Measurements from ENCODE around the gene ACLY.

ACLY gene

GRCh38 chr17:41865596-41865893 lies 53.2 kb downstream of the ACLY start:
- Histone ChIP-seq H3K23ac (ENCODE audit: low read length in 2 of 2) (no peak overlapping the region), H3K27me3 (ENCODE audit: control insufficient read depth in 1 of 2, insufficient read depth in 1 of 2, low read length in 2 of 2) (no peaks in the 10 kb centered on the region), H2BK15ac (ENCODE audit: low read depth, poor library complexity, severe bottlenecking) (no peak overlapping the region), H3K27ac (ENCODE audit: low read length, poor library complexity, severe bottlenecking) (peak overlapping the region; percentile 77), H2AK5ac (ENCODE audit: low read length, severe bottlenecking) (no peak overlapping the region), H4K91ac (ENCODE audit: low read length) (no peak overlapping the region), H3K36me3 (ENCODE audit: control insufficient read depth in 1 of 2, insufficient read depth in 2 of 2, low read depth in 1 of 2, low read length in 2 of 2) (peaks cover 22 to 38% of the 10 kb centered on the region in 2 experiments), H3K4me1 (ENCODE audit: control insufficient read depth, insufficient read depth, low read depth, low read length) (peaks cover 9% of the 10 kb centered on the region), H3K4me2 (ENCODE audit: low read length, poor library complexity, severe bottlenecking) (peak overlapping the region; percentile 60), H2BK12ac (ENCODE audit: low read length in 2 of 2) (no peak overlapping the region), H2AFZ (ENCODE audit: low read depth, low read length) (no peak overlapping the region), H3K14ac (ENCODE audit: low read length in 2 of 2) (no peak overlapping the region), H2BK5ac (ENCODE audit: low read depth, low read length, poor library complexity, severe bottlenecking) (no peak overlapping the region), H3K18ac (ENCODE audit: low read depth in 1 of 2, low read length in 2 of 2) (no peak overlapping the region), H4K8ac (ENCODE audit: low read length) (peak overlapping the region; percentile 94), H2BK120ac (ENCODE audit: low read depth, low read length) (no peak overlapping the region), H3K79me1 (replicated peaks; ENCODE audit: low read length, poor library complexity, severe bottlenecking) (peaks cover 10% of the 10 kb centered on the region), H3K9ac (ENCODE audit: low read length) (peak overlapping the region; percentile 97), H3K4me3 (ENCODE audit: insufficient read depth in 1 of 2, low read depth in 1 of 2, low read length in 2 of 2) (peak overlapping the region; percentile 14 to 94), H3K9me3 (ENCODE audit: control insufficient read depth, low read length) (no peaks in the 10 kb centered on the region), H3K4ac (ENCODE audit: low read depth in 1 of 2, low read length in 2 of 2) (peak overlapping the region in 1 of 2 experiments; percentile 67)
- 4% methylated on average over 9 of the region's 10 CpGs for WGBS
- DNase-seq = no peak

DNA sequence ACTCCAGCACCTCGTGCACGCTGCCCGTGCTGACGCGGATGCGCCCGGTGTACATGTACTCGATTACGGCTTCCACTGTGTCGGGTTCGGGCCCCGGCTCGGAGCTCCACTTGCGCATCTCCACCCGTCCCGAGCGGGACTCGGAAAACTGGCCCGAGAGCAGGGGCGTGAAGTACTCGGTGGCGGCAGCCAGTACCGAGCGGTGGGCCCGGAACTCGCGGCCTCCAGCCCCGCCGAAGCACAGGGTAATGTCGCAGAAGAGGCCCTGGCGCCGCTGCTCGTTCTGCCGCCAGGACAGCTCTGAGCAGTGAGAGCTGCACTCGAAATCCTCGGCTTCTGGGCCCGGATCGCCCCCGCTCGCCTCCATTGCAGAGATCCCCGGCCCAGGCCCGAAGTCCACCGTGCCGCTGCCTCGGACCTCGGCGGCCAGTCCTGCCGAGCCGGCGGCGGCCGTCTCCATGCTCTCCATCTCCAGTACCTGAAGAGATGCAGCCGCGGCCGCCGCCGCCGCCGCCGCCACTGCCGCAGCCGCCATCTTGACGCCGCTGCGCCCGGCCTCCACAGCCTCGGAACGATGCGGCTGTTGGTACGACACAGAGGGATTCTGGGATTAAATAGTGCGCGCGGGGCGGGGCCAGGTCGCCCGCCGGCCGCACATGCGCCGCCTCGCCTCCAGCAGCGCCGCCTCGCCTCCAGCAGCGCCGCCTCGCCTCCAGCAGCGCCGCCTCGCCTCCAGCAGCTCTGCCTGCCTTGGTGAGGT lies 53.7 kb downstream of the ACLY start, which contains the start of gene KLHL11:
KLHL11 (minus strand) TSS at position 588 of the 760 bp plus-strand sequence; CDS start at position 535, 53 bp downstream.
- Histone ChIP-seq H3K9ac (ENCODE audit: low read length) (peak within 1 kb of the TSS; percentile 97), H3K79me1 (replicated peaks; ENCODE audit: low read length, poor library complexity, severe bottlenecking) (peaks cover 11% of the 10 kb centered on the region), H3K27ac (ENCODE audit: low read length, poor library complexity, severe bottlenecking) (peak within 1 kb of the TSS; percentile 82), H2AFZ (ENCODE audit: low read depth, low read length) (peak within 1 kb of the TSS; percentile 87), H3K4me2 (ENCODE audit: low read length, poor library complexity, severe bottlenecking) (peak within 1 kb of the TSS; percentile 60), H3K23ac (ENCODE audit: low read length in 2 of 2) (peak within 1 kb of the TSS; percentile 20 to 97), H3K4ac (ENCODE audit: low read depth in 1 of 2, low read length in 2 of 2) (peak within 1 kb of the TSS; percentile 70 to 80), H3K4me1 (ENCODE audit: control insufficient read depth, insufficient read depth, low read depth, low read length) (peaks cover 9% of the 10 kb centered on the region), H3K36me3 (ENCODE audit: control insufficient read depth in 1 of 2, insufficient read depth in 2 of 2, low read depth in 1 of 2, low read length in 2 of 2) (peaks cover 17 to 32% of the 10 kb centered on the region in 2 experiments), H3K18ac (ENCODE audit: low read depth in 1 of 2, low read length in 2 of 2) (peak within 1 kb of the TSS; percentile 76 to 93), H2BK5ac (ENCODE audit: low read depth, low read length, poor library complexity, severe bottlenecking) (peak within 1 kb of the TSS; percentile 85), H4K91ac (ENCODE audit: low read length) (peak within 1 kb of the TSS; percentile 4), H3K9me3 (ENCODE audit: control insufficient read depth, low read length) (no peaks in the 10 kb centered on the region), H2BK120ac (ENCODE audit: low read depth, low read length) (peak within 1 kb of the TSS; percentile 81), H3K14ac (ENCODE audit: low read length in 2 of 2) (peak within 1 kb of the TSS in 1 of 2 experiments; percentile 84), H3K4me3 (ENCODE audit: insufficient read depth in 1 of 2, low read depth in 1 of 2, low read length in 2 of 2) (peak within 1 kb of the TSS; percentile 81 to 94), H2AK5ac (ENCODE audit: low read length, severe bottlenecking) (no peak within 1 kb of the TSS), H2BK12ac (ENCODE audit: low read length in 2 of 2) (peak within 1 kb of the TSS in 1 of 2 experiments; percentile 58), H4K8ac (ENCODE audit: low read length) (peak within 1 kb of the TSS; percentile 94), H2BK15ac (ENCODE audit: low read depth, poor library complexity, severe bottlenecking) (peak within 1 kb of the TSS; percentile 93), H3K27me3 (ENCODE audit: control insufficient read depth in 1 of 2, insufficient read depth in 1 of 2, low read length in 2 of 2) (no peaks in the 10 kb centered on the region)
- WGBS = under 1% methylated on average over 89 of the region's 90 CpGs
- DNase-seq = peak; percentile 92

GRCh38 chr17:41864498-41864835 lies 54.3 kb downstream of the ACLY start:
- Histone ChIP-seq H3K14ac (ENCODE audit: low read length in 2 of 2) (peak overlapping the region in 1 of 2 experiments; percentile 84), H3K4me2 (ENCODE audit: low read length, poor library complexity, severe bottlenecking) (peak overlapping the region; percentile 56), H3K9ac (ENCODE audit: low read length) (peak overlapping the region; percentile 97), H2AFZ (ENCODE audit: low read depth, low read length) (peak overlapping the region; percentile 87), H2AK5ac (ENCODE audit: low read length, severe bottlenecking) (no peak overlapping the region), H3K18ac (ENCODE audit: low read depth in 1 of 2, low read length in 2 of 2) (peak overlapping the region; percentile 76 to 93), H4K91ac (ENCODE audit: low read length) (no peak overlapping the region), H3K23ac (ENCODE audit: low read length in 2 of 2) (no peak overlapping the region), H2BK12ac (ENCODE audit: low read length in 2 of 2) (peak overlapping the region in 1 of 2 experiments; percentile 58), H3K4me3 (ENCODE audit: insufficient read depth in 1 of 2, low read depth in 1 of 2, low read length in 2 of 2) (peak overlapping the region; percentile 81 to 94), H3K79me1 (replicated peaks; ENCODE audit: low read length, poor library complexity, severe bottlenecking) (peaks cover 12% of the 10 kb centered on the region), H3K27ac (ENCODE audit: low read length, poor library complexity, severe bottlenecking) (no peak overlapping the region), H3K9me3 (ENCODE audit: control insufficient read depth, low read length) (no peaks in the 10 kb centered on the region), H3K36me3 (ENCODE audit: control insufficient read depth in 1 of 2, insufficient read depth in 2 of 2, low read depth in 1 of 2, low read length in 2 of 2) (peaks cover 11 to 27% of the 10 kb centered on the region in 2 experiments), H3K4ac (ENCODE audit: low read depth in 1 of 2, low read length in 2 of 2) (peak overlapping the region in 1 of 2 experiments; percentile 70), H4K8ac (ENCODE audit: low read length) (peak overlapping the region; percentile 78), H2BK5ac (ENCODE audit: low read depth, low read length, poor library complexity, severe bottlenecking) (no peak overlapping the region), H2BK15ac (ENCODE audit: low read depth, poor library complexity, severe bottlenecking) (no peak overlapping the region), H2BK120ac (ENCODE audit: low read depth, low read length) (no peak overlapping the region), H3K27me3 (ENCODE audit: control insufficient read depth in 1 of 2, insufficient read depth in 1 of 2, low read length in 2 of 2) (no peaks in the 10 kb centered on the region), H3K4me1 (ENCODE audit: control insufficient read depth, insufficient read depth, low read depth, low read length) (peaks cover 9% of the 10 kb centered on the region)
- under 1% methylated on average over 25 of the region's 25 CpGs for WGBS
- DNase-seq = no peak

DNA sequence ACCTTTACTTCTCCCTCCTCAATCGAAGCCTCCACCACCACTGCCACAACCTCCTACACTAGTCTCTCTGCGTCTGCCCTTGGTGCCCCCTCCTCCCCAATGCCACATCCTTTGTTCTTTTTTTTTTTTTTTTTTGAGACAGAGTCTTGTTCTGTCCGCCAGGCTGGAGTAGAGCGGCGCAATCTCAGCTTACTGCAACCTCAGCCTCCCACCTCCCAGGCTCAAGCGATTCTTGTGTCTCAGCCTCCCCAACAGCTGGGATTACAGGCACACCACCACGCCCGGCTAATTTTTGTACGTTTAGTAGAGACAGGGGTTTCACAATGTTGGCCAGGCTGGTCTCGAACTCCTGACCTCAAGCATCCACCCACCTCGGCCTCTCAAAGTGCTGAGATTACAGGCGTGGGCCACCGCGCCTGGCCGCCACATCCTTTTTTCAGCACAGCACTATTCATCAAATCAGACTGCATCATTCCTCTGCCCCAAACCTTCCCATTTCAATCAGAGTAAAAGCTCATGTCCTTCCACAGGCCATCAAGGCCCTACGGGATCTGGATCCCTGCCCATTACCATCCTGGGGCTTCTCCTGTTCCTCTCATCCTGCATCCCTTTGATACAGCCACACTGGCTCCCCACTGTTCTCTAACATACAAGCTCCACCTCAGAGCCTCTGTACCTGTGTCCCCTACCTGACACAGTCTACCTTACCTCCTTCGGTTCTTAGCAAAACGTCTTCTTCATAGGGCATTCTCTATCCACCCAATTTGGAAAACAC lies 55.5 kb downstream of the ACLY start:
- Histone ChIP-seq H3K9ac (ENCODE audit: low read length) (peak overlapping the region; percentile 97), H3K4me3 (ENCODE audit: insufficient read depth in 1 of 2, low read depth in 1 of 2, low read length in 2 of 2) (peak overlapping the region in 1 of 2 experiments; percentile 94), H3K36me3 (ENCODE audit: control insufficient read depth in 1 of 2, insufficient read depth in 2 of 2, low read depth in 1 of 2, low read length in 2 of 2) (peaks cover 9 to 16% of the 10 kb centered on the region in 2 experiments), H2BK120ac (ENCODE audit: low read depth, low read length) (no peak overlapping the region), H3K14ac (ENCODE audit: low read length in 2 of 2) (no peak overlapping the region), H4K91ac (ENCODE audit: low read length) (no peak overlapping the region), H4K8ac (ENCODE audit: low read length) (no peak overlapping the region), H3K4me1 (ENCODE audit: control insufficient read depth, insufficient read depth, low read depth, low read length) (peaks cover 9% of the 10 kb centered on the region), H3K27me3 (ENCODE audit: control insufficient read depth in 1 of 2, insufficient read depth in 1 of 2, low read length in 2 of 2) (no peaks in the 10 kb centered on the region), H2AK5ac (ENCODE audit: low read length, severe bottlenecking) (peak overlapping the region; percentile 52), H3K23ac (ENCODE audit: low read length in 2 of 2) (no peak overlapping the region), H2BK5ac (ENCODE audit: low read depth, low read length, poor library complexity, severe bottlenecking) (no peak overlapping the region), H3K9me3 (ENCODE audit: control insufficient read depth, low read length) (no peaks in the 10 kb centered on the region), H3K4me2 (ENCODE audit: low read length, poor library complexity, severe bottlenecking) (peak overlapping the region; percentile 14), H2BK12ac (ENCODE audit: low read length in 2 of 2) (no peak overlapping the region), H3K27ac (ENCODE audit: low read length, poor library complexity, severe bottlenecking) (no peak overlapping the region), H3K4ac (ENCODE audit: low read depth in 1 of 2, low read length in 2 of 2) (no peak overlapping the region), H3K79me1 (replicated peaks; ENCODE audit: low read length, poor library complexity, severe bottlenecking) (peaks cover 15% of the 10 kb centered on the region), H2AFZ (ENCODE audit: low read depth, low read length) (no peak overlapping the region), H3K18ac (ENCODE audit: low read depth in 1 of 2, low read length in 2 of 2) (no peak overlapping the region), H2BK15ac (ENCODE audit: low read depth, poor library complexity, severe bottlenecking) (no peak overlapping the region)
- 81% methylated on average over 18 of the region's 18 CpGs for WGBS
- no peak for DNase-seq
